ENCODE results near the gene KRTCAP2.
"Not testable (repeated sequence)": the region's sequence is repeated elsewhere in the genome, so short reads cannot be mapped to it uniquely, and the experiment has no call there.

The KRTCAP2 gene

GRCh38 chr1:155197901-155198546, 24.9 kb upstream of the KRTCAP2 start:
- Histone ChIP-seq H3K9me3 (ENCODE audit: control insufficient read depth in 1 of 2, low read length in 2 of 2) (no peaks in the 10 kb centered on the region), H3K36me3 (ENCODE audit: control insufficient read depth in 1 of 2, insufficient read depth in 2 of 2, low read length in 2 of 2) (peaks cover 22 to 54% of the 10 kb centered on the region in 2 donors), H3K27ac (ENCODE audit: low read length) (no peak overlapping the region), H3K27me3 (ENCODE audit: low read depth, low read length) (no peaks in the 10 kb centered on the region), H3K4me1 (ENCODE audit: control insufficient read depth in 1 of 2, insufficient read depth in 2 of 2, low read length in 2 of 2) (peaks cover 3 to 16% of the 10 kb centered on the region in 2 donors), H3K4me3 (ENCODE audit: low read depth in 1 of 2, low read length in 2 of 2) (no peak overlapping the region)

DNA sequence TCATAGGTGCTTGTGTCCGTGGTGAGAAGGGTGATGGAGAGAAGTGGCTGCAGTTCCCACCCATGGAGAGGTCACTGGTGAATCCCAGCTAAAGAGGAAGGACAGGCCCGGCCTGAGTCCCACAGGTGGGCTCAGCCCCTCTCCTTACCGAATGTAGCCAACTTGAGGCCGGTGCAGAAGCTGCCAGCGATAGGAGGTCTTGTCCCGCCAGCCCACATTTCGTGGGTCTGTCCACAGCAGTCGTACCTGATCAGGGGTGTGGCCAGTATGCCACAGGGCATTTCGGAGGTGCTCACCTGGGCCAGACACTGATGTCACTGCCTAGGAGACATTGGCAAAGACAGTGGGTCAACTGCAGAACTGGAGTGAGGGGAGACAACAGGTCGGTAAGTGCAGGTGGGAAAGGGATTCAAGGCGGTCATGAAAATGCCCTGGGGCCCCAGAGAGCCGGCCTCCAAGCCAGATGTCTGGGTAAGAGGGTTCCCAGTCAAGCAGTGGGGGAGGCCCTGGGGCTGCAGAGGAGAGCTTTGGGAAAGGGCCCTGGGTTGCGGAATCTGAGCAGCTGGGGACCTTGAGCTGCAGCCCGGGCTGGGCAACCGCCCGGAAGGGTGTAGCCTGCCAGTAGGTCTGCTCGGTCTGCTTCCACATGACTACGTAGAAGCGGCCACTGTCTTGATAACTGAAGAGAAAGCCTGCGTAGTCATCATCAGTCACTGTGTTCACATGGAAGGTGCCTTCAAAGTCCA, 24.0 kb upstream of the KRTCAP2 start:
- no peak overlapping the region for H3K27ac ChIP-seq (ENCODE audit: low read length)
- no peak overlapping the region for H3K4me3 ChIP-seq (ENCODE audit: low read depth in 1 of 2, low read length in 2 of 2)
- peaks cover 3 to 17% of the 10 kb centered on the region in 2 donors for H3K4me1 ChIP-seq (ENCODE audit: control insufficient read depth in 1 of 2, insufficient read depth in 2 of 2, low read length in 2 of 2)
- H3K9me3 ChIP-seq (ENCODE audit: control insufficient read depth in 1 of 2, low read length in 2 of 2): no peaks in the 10 kb centered on the region
- H3K27me3 ChIP-seq (ENCODE audit: low read depth, low read length): no peaks in the 10 kb centered on the region
- H3K36me3 ChIP-seq (ENCODE audit: control insufficient read depth in 1 of 2, insufficient read depth in 2 of 2, low read length in 2 of 2): peaks cover 14 to 52% of the 10 kb centered on the region in 2 donors

GRCh38 chr1:155196103-155196892, 23.2 kb upstream of the KRTCAP2 start:
- H3K4me3 ChIP-seq (ENCODE audit: low read depth in 1 of 2, low read length in 2 of 2): no peak overlapping the region
- peak overlapping the region; percentile 24 for H3K27ac ChIP-seq (ENCODE audit: low read length)
- H3K9me3 ChIP-seq (ENCODE audit: control insufficient read depth in 1 of 2, low read length in 2 of 2): no peaks in the 10 kb centered on the region

GRCh38 chr1:155195201-155196102, 22.3 kb upstream of the KRTCAP2 start:
- peaks cover 14 to 35% of the 10 kb centered on the region in 2 donors for H3K36me3 ChIP-seq (ENCODE audit: control insufficient read depth in 1 of 2, insufficient read depth in 2 of 2, low read length in 2 of 2)
- H3K4me3 ChIP-seq (ENCODE audit: low read depth in 1 of 2, low read length in 2 of 2): peak overlapping the region; percentile 61
- H3K27ac ChIP-seq (ENCODE audit: low read length): peak overlapping the region; percentile 24
- H3K4me1 ChIP-seq (ENCODE audit: control insufficient read depth in 1 of 2, insufficient read depth in 2 of 2, low read length in 2 of 2): peaks cover 3 to 17% of the 10 kb centered on the region in 2 donors
- no peaks in the 10 kb centered on the region for H3K27me3 ChIP-seq (ENCODE audit: low read depth, low read length)
- no peaks in the 10 kb centered on the region for H3K9me3 ChIP-seq (ENCODE audit: control insufficient read depth in 1 of 2, low read length in 2 of 2)

More at GRCh38 chr1:155196103-155196892, 23.2 kb upstream of the KRTCAP2 start:
- Histone ChIP-seq H3K27me3 (ENCODE audit: low read depth, low read length) (no peaks in the 10 kb centered on the region), H3K4me1 (ENCODE audit: control insufficient read depth in 1 of 2, insufficient read depth in 2 of 2, low read length in 2 of 2) (peaks cover 3 to 17% of the 10 kb centered on the region in 2 donors), H3K36me3 (ENCODE audit: control insufficient read depth in 1 of 2, insufficient read depth in 2 of 2, low read length in 2 of 2) (peaks cover 14 to 44% of the 10 kb centered on the region in 2 donors)

GRCh38 chr1:155193991-155194240, 20.8 kb upstream of the KRTCAP2 start:
- H3K9me3 ChIP-seq (ENCODE audit: control insufficient read depth in 1 of 2, low read length in 2 of 2); H3K27me3 ChIP-seq (ENCODE audit: low read depth, low read length): not testable (repeated sequence)
- H3K4me1 ChIP-seq (ENCODE audit: control insufficient read depth in 1 of 2, insufficient read depth in 2 of 2, low read length in 2 of 2): peaks cover 3 to 17% of the 10 kb centered on the region in 2 donors
- peaks cover 14 to 24% of the 10 kb centered on the region in 2 donors for H3K36me3 ChIP-seq (ENCODE audit: control insufficient read depth in 1 of 2, insufficient read depth in 2 of 2, low read length in 2 of 2)
- H3K4me3 ChIP-seq (ENCODE audit: low read depth in 1 of 2, low read length in 2 of 2): peak overlapping the region; percentile 61
- H3K27ac ChIP-seq (ENCODE audit: low read length): peak overlapping the region; percentile 90

- peaks cover 3 to 17% of the 10 kb centered on the region in 2 donors for H3K4me1 ChIP-seq (ENCODE audit: control insufficient read depth in 1 of 2, insufficient read depth in 2 of 2, low read length in 2 of 2)
- peak overlapping the region; percentile 61 for H3K4me3 ChIP-seq (ENCODE audit: low read depth in 1 of 2, low read length in 2 of 2)
- H3K36me3 ChIP-seq (ENCODE audit: control insufficient read depth in 1 of 2, insufficient read depth in 2 of 2, low read length in 2 of 2): peaks cover 12 to 20% of the 10 kb centered on the region in 2 donors
- H3K27ac ChIP-seq (ENCODE audit: low read length): peak overlapping the region; percentile 90
- H3K9me3 ChIP-seq (ENCODE audit: control insufficient read depth in 1 of 2, low read length in 2 of 2): no peaks in the 10 kb centered on the region
- H3K27me3 ChIP-seq (ENCODE audit: low read depth, low read length): no peaks in the 10 kb centered on the region
These were observed 20.3 kb upstream of the KRTCAP2 start for GRCh38 chr1:155193275-155193990.

DNA sequence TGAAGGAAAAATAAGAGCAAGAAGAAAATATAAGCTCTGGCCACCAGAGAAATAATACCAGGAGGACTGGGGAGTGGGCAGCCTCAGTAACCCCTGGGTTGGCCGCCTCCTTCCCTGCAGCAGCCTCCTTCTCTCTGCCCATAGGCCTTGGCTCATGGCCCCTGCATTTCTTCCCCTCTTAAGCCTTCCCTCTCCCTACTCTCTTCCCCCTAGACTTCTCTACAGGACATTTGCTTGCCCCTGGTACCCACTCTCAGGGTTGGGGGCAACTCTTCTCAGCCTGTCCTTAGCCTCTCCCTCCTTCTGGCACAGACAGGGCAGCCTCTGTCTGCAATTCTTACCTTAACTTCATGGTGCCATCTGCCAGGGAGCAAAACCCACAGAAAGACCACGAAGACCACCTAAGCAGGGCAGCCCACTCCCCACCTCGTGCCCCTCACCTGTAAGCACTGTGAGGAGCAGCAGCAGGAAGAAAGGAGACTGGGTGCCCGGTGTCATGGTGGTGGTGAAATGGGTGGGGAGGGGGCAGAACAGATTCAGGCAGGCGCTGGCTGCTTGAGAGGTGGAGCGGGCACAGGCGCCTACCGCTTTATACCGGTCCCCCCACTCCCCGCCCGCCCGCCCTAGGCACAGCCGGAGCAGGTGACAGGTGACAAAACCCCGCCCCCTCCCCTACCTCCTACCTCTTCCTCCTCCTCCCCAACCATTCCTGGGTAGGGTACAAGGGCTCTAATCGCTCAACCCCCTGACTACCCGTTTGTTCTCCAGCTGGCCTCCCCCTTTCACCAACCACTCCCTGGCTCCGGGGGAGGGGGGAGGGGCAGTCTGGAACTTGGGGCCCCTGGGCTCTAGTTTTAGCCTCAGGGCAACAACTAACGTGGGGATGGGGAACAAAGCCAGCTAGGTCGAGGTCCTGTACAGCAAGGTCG, 19.5 kb upstream of the KRTCAP2 start:
- H3K4me1 ChIP-seq (ENCODE audit: control insufficient read depth in 1 of 2, insufficient read depth in 2 of 2, low read length in 2 of 2): peaks cover 3 to 17% of the 10 kb centered on the region in 2 donors
- peak overlapping the region; percentile 90 for H3K27ac ChIP-seq (ENCODE audit: low read length)
- H3K4me3 ChIP-seq (ENCODE audit: low read depth in 1 of 2, low read length in 2 of 2): peak overlapping the region; percentile 61

GRCh38 chr1:155191904-155192303, 18.8 kb upstream of the KRTCAP2 start:
- H3K27me3 ChIP-seq (ENCODE audit: low read depth, low read length): no peaks in the 10 kb centered on the region
- H3K4me3 ChIP-seq (ENCODE audit: low read depth in 1 of 2, low read length in 2 of 2): peak overlapping the region in 1 of 2 donors; percentile 41
- peaks cover 3 to 17% of the 10 kb centered on the region in 2 donors for H3K4me1 ChIP-seq (ENCODE audit: control insufficient read depth in 1 of 2, insufficient read depth in 2 of 2, low read length in 2 of 2)
- peak overlapping the region; percentile 85 for H3K27ac ChIP-seq (ENCODE audit: low read length)
- H3K36me3 ChIP-seq (ENCODE audit: control insufficient read depth in 1 of 2, insufficient read depth in 2 of 2, low read length in 2 of 2): peaks cover 4 to 5% of the 10 kb centered on the region in 2 donors
- H3K9me3 ChIP-seq (ENCODE audit: control insufficient read depth in 1 of 2, low read length in 2 of 2): no peaks in the 10 kb centered on the region

More for the DNA sequence above, 19.5 kb upstream of the KRTCAP2 start:
- Histone ChIP-seq H3K27me3 (ENCODE audit: low read depth, low read length) (no peaks in the 10 kb centered on the region), H3K36me3 (ENCODE audit: control insufficient read depth in 1 of 2, insufficient read depth in 2 of 2, low read length in 2 of 2) (peaks cover 6 to 12% of the 10 kb centered on the region in 2 donors), H3K9me3 (ENCODE audit: control insufficient read depth in 1 of 2, low read length in 2 of 2) (no peaks in the 10 kb centered on the region)

DNA sequence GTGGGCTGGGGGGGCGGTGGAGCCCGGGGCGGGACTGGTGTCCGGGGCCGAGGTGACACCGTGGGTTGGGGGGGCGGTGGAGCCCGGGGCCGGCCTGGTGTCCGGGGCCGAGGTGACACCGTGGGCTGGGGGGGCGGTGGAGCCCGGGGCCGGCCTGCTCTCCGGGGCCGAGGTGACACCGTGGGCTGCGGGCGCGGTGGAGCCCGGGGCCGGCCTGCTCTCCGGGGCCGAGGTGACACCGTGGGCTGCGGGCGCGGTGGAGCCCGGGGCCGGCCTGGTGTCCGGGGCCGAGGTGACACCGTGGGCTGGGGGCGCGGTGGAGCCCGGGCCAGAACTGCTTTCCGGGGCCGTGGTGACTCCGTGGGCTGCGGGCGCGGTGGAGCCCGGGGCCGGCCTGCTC, 16.8 kb upstream of the KRTCAP2 start:
- H3K9me3 ChIP-seq (ENCODE audit: control insufficient read depth in 1 of 2, low read length in 2 of 2); H3K27ac ChIP-seq (ENCODE audit: low read length); H3K27me3 ChIP-seq (ENCODE audit: low read depth, low read length); H3K36me3 ChIP-seq (ENCODE audit: control insufficient read depth in 1 of 2, insufficient read depth in 2 of 2, low read length in 2 of 2); H3K4me3 ChIP-seq (ENCODE audit: low read depth in 1 of 2, low read length in 2 of 2): not testable (repeated sequence)
- peaks cover 3 to 14% of the 10 kb centered on the region in 2 donors for H3K4me1 ChIP-seq (ENCODE audit: control insufficient read depth in 1 of 2, insufficient read depth in 2 of 2, low read length in 2 of 2)

All from muscle layer of duodenum (tissue), 2 donors.